GM23338 (cell line): ENCODE measurements around the gene PITX1. TPM values are rescaled to one million over a fixed set of nuclear protein-coding genes. Genes with fewer than 3 reads are reported as not detected.

Experiments used
- ATAC-seq: fragments of 200-7000 bp; cut with Tn5 transposase; 3 replicates; pipeline ENCODE4 v1.9.1; 2020
- DNase-seq: peaks from one replicate; pipeline ENCODE4 v3.0.0-alpha.2; 2015; ENCODE audit warnings: low spot score
- H2AFZ ChIP-seq: fragments of 200-600 bp; sonication (generic); 2 replicates; pipeline ENCODE4 v1.8.0; 2016; ENCODE audit warnings: antibody characterized with exemption, mild to moderate bottlenecking, moderate library complexity
- H3F3A ChIP-seq: fragments of 200-600 bp; sonication (generic); replicated peaks from 2 replicates; pipeline ENCODE4 v1.8.0; 2017; ENCODE audit warnings: antibody characterized with exemption, mixed run types, low read depth
- H3K27ac ChIP-seq: fragments of 200-600 bp; sonication (generic); 2 replicates; pipeline ENCODE4 v1.6.1; 2016; ENCODE audit warnings: low read depth
- H3K27me3 ChIP-seq: fragments of 200-600 bp; sonication (generic); 2 replicates; pipeline ENCODE4 v1.8.0; 2016; ENCODE audit warnings: mild to moderate bottlenecking, mixed run types, moderate library complexity; ENCODE audit not compliant: insufficient read depth
- H3K36me3 ChIP-seq: fragments of 200-600 bp; sonication (generic); 2 replicates; pipeline ENCODE4 v1.8.0; 2016; ENCODE audit warnings: mild to moderate bottlenecking; ENCODE audit not compliant: insufficient read depth
- H3K4me1 ChIP-seq: fragments of 200-600 bp; sonication (generic); 2 replicates; pipeline ENCODE4 v1.8.0; 2016; ENCODE audit warnings: mild to moderate bottlenecking, moderate library complexity; ENCODE audit not compliant: insufficient read depth
- H3K4me2 ChIP-seq: fragments of 200-600 bp; sonication (generic); 2 replicates; pipeline ENCODE4 v1.7.1; 2017; ENCODE audit warnings: mixed run types
- H3K4me3 ChIP-seq: fragments of 200-600 bp; sonication (generic); 2 replicates; pipeline ENCODE4 v1.6.1; 2016; ENCODE audit warnings: mixed run types
- H3K79me2 ChIP-seq: fragments of 200-600 bp; sonication (generic); replicated peaks from 2 replicates; pipeline ENCODE4 v1.8.0; 2017; ENCODE audit warnings: mild to moderate bottlenecking; ENCODE audit not compliant: insufficient read depth
- H3K9me2 ChIP-seq: fragments of 200-600 bp; sonication (generic); 2 replicates; pipeline ENCODE4 v1.8.0; 2017; ENCODE audit not compliant: insufficient read depth
- H4K20me1 ChIP-seq: fragments of 200-600 bp; sonication (generic); replicated peaks from 2 replicates; pipeline ENCODE4 v1.8.0; 2017; ENCODE audit warnings: mild to moderate bottlenecking; ENCODE audit not compliant: insufficient read depth
- H3K27ac Mint-ChIP-seq: 2 replicates; pipeline ENCODE4 v1.8.0; 2020; ENCODE audit warnings: inconsistent platforms, mild to moderate bottlenecking, moderate library complexity, mixed read lengths
- H3K27me3 Mint-ChIP-seq: 3 replicates; pipeline ENCODE4 v1.8.0; 2022; ENCODE audit warnings: low read depth, mild to moderate bottlenecking, moderate library complexity, mixed read lengths, inconsistent platforms; ENCODE audit not compliant: insufficient read depth, poor library complexity
- H3K36me3 Mint-ChIP-seq: 3 replicates; pipeline ENCODE4 v1.8.0; 2021; ENCODE audit warnings: low read depth, mild to moderate bottlenecking, inconsistent platforms, moderate library complexity, mixed read lengths
- H3K4me1 Mint-ChIP-seq: 3 replicates; pipeline ENCODE4 v1.8.0; 2020; ENCODE audit warnings: mild to moderate bottlenecking, inconsistent platforms, mixed read lengths
- H3K4me3 Mint-ChIP-seq: 3 replicates; pipeline ENCODE4 v1.8.0; 2021; ENCODE audit warnings: moderate library complexity, mild to moderate bottlenecking, inconsistent platforms, mixed read lengths
- H3K9me3 Mint-ChIP-seq: 3 replicates; pipeline ENCODE4 v1.8.0; 2020; ENCODE audit warnings: moderate library complexity, mild to moderate bottlenecking, inconsistent platforms, mixed read lengths
- CREB1 ChIP-seq: fragments of 250-450 bp; sonication (Bioruptor Pico); IDR thresholded peaks from 2 replicates; pipeline ENCODE4 v1.5.0; 2020; ENCODE audit warnings: low read depth, mild to moderate bottlenecking, moderate library complexity
- EZH2 ChIP-seq: fragments of 200-600 bp; sonication (generic); IDR thresholded peaks from one replicate; pipeline ENCODE4 v1.8.0; 2017; ENCODE audit warnings: antibody characterized with exemption, mild to moderate bottlenecking, low read depth; ENCODE audit not compliant: unreplicated experiment
- JUNB ChIP-seq: IDR thresholded peaks from one replicate; pipeline ENCODE4 v1.6.1; 2016; ENCODE audit warnings: antibody characterized with exemption; ENCODE audit not compliant: unreplicated experiment
- REST ChIP-seq: IDR thresholded peaks from one replicate; pipeline ENCODE4 v1.6.1; 2018; ENCODE audit warnings: antibody characterized with exemption; ENCODE audit not compliant: unreplicated experiment
- STAT1 ChIP-seq: IDR thresholded peaks from one replicate; pipeline ENCODE4 v1.6.1; 2016; ENCODE audit warnings: antibody characterized with exemption; ENCODE audit not compliant: unreplicated experiment
- ZNF114 ChIP-seq: fragments of 250-450 bp; sonication (Bioruptor Pico); IDR thresholded peaks from 2 replicates; pipeline ENCODE4 v1.5.0; 2020; ENCODE audit warnings: mild to moderate bottlenecking, moderate library complexity
- ZNF331 ChIP-seq: fragments of 250-450 bp; sonication (Bioruptor Pico); IDR thresholded peaks from 2 replicates; pipeline ENCODE4 v1.5.0; 2020; ENCODE audit warnings: low read depth, mild to moderate bottlenecking, moderate library complexity
- ZNF462 ChIP-seq: fragments of 250-450 bp; sonication (Bioruptor Pico); IDR thresholded peaks from 2 replicates; pipeline ENCODE4 v1.5.0; 2020; ENCODE audit warnings: mild to moderate bottlenecking, moderate library complexity
- polyA plus RNA-seq: library from polyadenylated mRNA; unstranded; fragments of >200 nt; fragmentation: Nextera tagmentation; extraction: Ambion mirVana; gene quantifications from 2 replicates; pipeline ENCODE4 v1.2.1, GENCODE V29; 2016
- total RNA-seq: library from RNA; depleted of rRNA; stranded (reverse); fragments of >200 nt; shearing (Covaris generic); gene quantifications from 2 replicates; pipeline ENCODE4 v1.2.3, GENCODE V29; 2014
- TF ChIP-seq, protein P1 (sequence below), 2 experiments: fragments of 200-600 bp in 1 of 2; sonication (generic) in 1 of 2; conservative IDR thresholded peaks; 2 replicates each; pipeline versions ENCODE4 v1.5.1 to v1.6.1; 2016 to 2017; ENCODE audit warnings: antibody characterized with exemption in 2 of 2, low read depth in 2 of 2, mild to moderate bottlenecking in 2 of 2, moderate library complexity in 1 of 2

PITX1 gene
- total and polyA plus RNA-seq, 2 experiments from 2014 or later: not detected

DNA sequence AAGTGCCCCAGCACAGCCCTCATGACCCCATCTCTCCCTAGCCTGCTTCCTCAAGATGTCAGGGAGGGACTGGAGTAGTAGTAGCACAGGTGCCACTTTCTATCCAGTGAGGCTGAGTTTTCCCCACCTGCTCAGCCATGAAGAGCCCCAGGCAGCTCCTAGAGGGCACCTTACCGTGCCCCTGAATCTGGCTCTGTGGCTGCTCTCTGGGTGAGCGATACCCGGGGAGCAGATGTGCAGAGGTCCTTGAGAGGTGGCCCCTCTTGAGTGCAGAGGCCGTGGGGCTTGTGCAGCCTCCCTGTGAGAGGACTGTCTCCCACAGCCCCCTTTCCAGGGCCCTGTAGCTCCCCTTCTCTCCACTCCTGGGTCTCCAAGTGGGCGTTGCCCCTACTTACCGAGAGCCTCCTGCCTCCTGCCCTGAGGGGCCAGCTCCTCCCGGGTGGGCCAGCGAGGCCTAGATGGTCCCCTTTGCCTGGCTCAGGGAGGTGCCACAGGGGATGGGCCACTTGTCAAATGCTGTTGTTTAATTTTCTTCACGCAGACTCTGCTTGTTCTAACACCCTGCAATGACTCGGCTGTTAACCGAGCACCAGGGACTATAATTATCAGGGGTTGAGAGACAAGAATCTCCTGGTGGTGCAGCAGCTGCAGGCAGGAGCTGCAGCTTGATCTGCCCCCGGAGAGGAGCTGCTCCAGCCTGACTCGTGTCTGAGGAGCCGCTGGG, 29.6 kb upstream of the PITX1 start (continued):
- TF ChIP-seq REST: no peak

GRCh38 chr5:135063056-135063445, 29.0 kb upstream of the PITX1 start:
- Histone ChIP-seq H3K79me2 (no peaks in the 10 kb centered on the region), H4K20me1 (no peaks in the 10 kb centered on the region), H3K9me2 (no peaks in the 10 kb centered on the region), H3K27ac (no peak overlapping the region), H3K4me1 (no peaks in the 10 kb centered on the region), H3K4me3 (no peak overlapping the region), H3K36me3 (no peaks in the 10 kb centered on the region), H3K27me3 (no peaks in the 10 kb centered on the region), H2AFZ (no peak overlapping the region), H3K4me2 (no peak overlapping the region), H3F3A (no peaks in the 10 kb centered on the region)
- H3K27me3 Mint-ChIP-seq: peaks cover 20% of the 10 kb centered on the region
- no peaks in the 10 kb centered on the region for H3K4me1 Mint-ChIP-seq
- no peak overlapping the region for H3K27ac Mint-ChIP-seq
- no peaks in the 10 kb centered on the region for H3K36me3 Mint-ChIP-seq
- ATAC-seq (no peak), DNase-seq (no peak)
- no peaks in the 10 kb centered on the region for H3K9me3 Mint-ChIP-seq
- H3K4me3 Mint-ChIP-seq: no peak overlapping the region
- TF ChIP-seq ZNF114 (CRISPR knock-in tag): no peak
- TF ChIP-seq STAT1: no peak
- no peak for TF ChIP-seq ZNF462 (CRISPR knock-in tag)
- no peak for TF ChIP-seq ZNF331
- TF ChIP-seq EZH2: no peak
- TF ChIP-seq JUNB: no peak
- TF ChIP-seq REST: no peak
- TF ChIP-seq, protein P1, sequence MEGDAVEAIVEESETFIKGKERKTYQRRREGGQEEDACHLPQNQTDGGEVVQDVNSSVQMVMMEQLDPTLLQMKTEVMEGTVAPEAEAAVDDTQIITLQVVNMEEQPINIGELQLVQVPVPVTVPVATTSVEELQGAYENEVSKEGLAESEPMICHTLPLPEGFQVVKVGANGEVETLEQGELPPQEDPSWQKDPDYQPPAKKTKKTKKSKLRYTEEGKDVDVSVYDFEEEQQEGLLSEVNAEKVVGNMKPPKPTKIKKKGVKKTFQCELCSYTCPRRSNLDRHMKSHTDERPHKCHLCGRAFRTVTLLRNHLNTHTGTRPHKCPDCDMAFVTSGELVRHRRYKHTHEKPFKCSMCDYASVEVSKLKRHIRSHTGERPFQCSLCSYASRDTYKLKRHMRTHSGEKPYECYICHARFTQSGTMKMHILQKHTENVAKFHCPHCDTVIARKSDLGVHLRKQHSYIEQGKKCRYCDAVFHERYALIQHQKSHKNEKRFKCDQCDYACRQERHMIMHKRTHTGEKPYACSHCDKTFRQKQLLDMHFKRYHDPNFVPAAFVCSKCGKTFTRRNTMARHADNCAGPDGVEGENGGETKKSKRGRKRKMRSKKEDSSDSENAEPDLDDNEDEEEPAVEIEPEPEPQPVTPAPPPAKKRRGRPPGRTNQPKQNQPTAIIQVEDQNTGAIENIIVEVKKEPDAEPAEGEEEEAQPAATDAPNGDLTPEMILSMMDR (conservative IDR thresholded peaks at IDR 0.05; ENCODE audit: low read depth in 2 of 2): no peak
- no peak for TF ChIP-seq CREB1 (CRISPR knock-in tag)
